Measurements from ENCODE around the gene EIF4G3. TPM values are rescaled to one million over a fixed set of nuclear protein-coding genes. Genes with fewer than 3 reads are reported as not detected.

Gene EIF4G3
- total and polyA plus RNA-seq, 2 donors (not counting 3 experiments of a cell fraction or from before 2014, with no cell fraction given) = 40.7 to 78.5 TPM

DNA sequence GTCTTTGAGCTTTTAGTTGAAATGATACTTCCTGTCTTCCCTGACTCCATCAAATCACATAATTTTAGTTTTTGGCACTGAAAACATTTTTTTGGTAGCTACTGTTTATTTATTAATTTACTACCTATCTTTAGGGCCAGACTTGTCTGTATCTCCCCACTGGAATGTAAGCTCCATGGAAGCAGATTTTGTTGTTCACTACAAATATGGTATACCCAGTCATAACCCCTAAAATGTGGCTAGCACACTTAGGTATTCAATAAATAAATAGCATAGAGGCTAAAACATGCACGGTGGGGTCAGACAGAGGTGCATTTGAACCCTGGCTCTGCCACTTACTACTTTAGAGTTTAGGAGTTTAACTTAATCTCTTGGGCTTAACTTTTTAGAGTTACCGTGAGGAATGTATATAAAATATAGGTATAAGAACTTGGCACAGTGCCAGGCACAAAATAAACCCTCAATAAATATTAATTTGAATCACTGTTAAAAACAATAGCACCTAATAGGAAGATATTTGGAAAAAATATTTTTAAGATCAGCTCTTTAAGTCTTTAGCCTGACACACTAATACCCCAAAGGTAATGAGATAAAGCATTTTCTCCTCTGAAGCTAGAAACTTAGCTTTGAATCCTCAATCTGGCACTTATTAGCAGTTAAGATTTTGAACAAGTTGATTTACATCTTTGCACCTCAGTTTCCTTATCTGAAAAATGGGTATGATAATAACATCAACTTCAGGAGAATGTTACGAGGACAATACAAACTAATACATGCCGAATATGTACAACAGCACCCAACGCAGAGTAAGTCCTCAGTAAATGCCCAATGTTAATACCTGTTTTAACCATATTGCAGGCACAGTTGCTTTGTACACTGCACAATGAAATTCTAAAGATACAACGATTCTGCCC lies 330.0 kb downstream of the EIF4G3 start:
- H3K4me3 ChIP-seq (replicated peaks in 1 of 3; ENCODE audit: insufficient read depth in 1 of 3, low read depth in 1 of 3, low read length in 3 of 3) = no peak overlapping the region
- FAIRE-seq (no peak), DNase-seq (ENCODE audit: low read depth, low spot score) (no peak)
- ChIA-PET CTCF (interaction anchor here (1.1 kb wide), 1 partner anchor 348 kb away, joined by 5 read pairs; no protein-coding TSS in a partner anchor), POLR2A (no interaction called here)
- peaks cover 18% of the 10 kb centered on the region for H3K4me1 ChIP-seq (ENCODE audit: control insufficient read depth, extremely low read depth, insufficient read depth, low read length)
- peaks cover 0 to 5% of the 10 kb centered on the region in 2 experiments for H3K36me3 ChIP-seq (ENCODE audit: control insufficient read depth in 2 of 2, extremely low read depth in 1 of 2, insufficient read depth in 2 of 2, low read length in 2 of 2)
- no peak for TF ChIP-seq JUN (IDR thresholded peaks at IDR 0.05; ENCODE audit: borderline replicate concordance, insufficient read depth, insufficient read length, low read depth)
- TF ChIP-seq POLR2AphosphoS5 (IDR thresholded peaks at IDR 0.05; ENCODE audit: insufficient read depth, low read depth, low read length) = no peak
- TF ChIP-seq MYC (IDR thresholded peaks at IDR 0.05; ENCODE audit: low read depth, low read length) = no peak
- TF ChIP-seq EZH2 (IDR thresholded peaks at IDR 0.05; ENCODE audit: borderline replicate concordance, low read depth, low read length, severe bottlenecking) = no peak
- H3K27me3 ChIP-seq (ENCODE audit: control insufficient read depth in 2 of 2, insufficient read depth in 2 of 2, low read length in 2 of 2) = no peaks in the 10 kb centered on the region
- no peaks in the 10 kb centered on the region for H3K9me1 ChIP-seq (replicated peaks; ENCODE audit: control insufficient read depth, extremely low read depth, insufficient read depth, low read length)
- no peaks in the 10 kb centered on the region for H4K20me1 ChIP-seq (replicated peaks; ENCODE audit: control insufficient read depth, extremely low read depth, insufficient read depth, low read length)
- no peak overlapping the region for H3K27ac ChIP-seq (ENCODE audit: insufficient read depth, low read depth, low read length)
- dilution Hi-C loops (cut with MboI; ENCODE audit: extremely low pct_ligation_motif_present, low sequenced_read_pairs) = no loop called here
- H3K4me2 ChIP-seq (ENCODE audit: insufficient read depth, low read length) = no peak overlapping the region
- BruUV-seq (replicated peaks) = no TSS peak
- H2AFZ ChIP-seq (ENCODE audit: low read depth, low read length) = no peak overlapping the region
- no peak overlapping the region for H3K9ac ChIP-seq (replicated peaks; ENCODE audit: extremely low read depth, insufficient read depth, low read length)
- H3K9me3 ChIP-seq (replicated peaks; ENCODE audit: control insufficient read depth, insufficient read depth, low read length) = no peaks in the 10 kb centered on the region
- intact Hi-C loops (cut with micrococcal nuclease) = no loop called here
- no peaks in the 10 kb centered on the region for H3K79me2 ChIP-seq (ENCODE audit: control insufficient read depth, insufficient read depth, low read length)

DNA sequence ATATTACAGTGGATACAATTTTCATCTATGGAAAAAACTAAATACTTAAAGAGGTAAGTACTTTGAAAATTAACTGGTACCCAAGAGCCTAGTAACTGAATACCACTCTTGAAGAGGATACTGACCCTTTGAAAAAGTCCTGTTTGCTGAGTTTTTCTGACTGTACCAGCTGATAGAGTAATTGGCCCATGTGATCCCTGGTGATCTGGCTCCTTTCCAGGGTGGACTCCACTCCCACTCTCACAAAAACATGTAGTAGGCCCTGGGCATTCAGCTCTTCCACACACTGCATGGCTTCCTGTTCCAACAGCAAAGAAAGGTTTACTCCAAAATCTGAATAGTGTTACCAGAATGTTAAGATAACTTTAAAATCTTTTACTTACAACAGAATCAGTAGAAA lies 336.0 kb downstream of the EIF4G3 start:
- BruUV-seq (replicated peaks) = no TSS peak
- Histone ChIP-seq H2AFZ (ENCODE audit: low read depth, low read length) (no peak overlapping the region), H3K79me2 (ENCODE audit: control insufficient read depth, insufficient read depth, low read length) (no peaks in the 10 kb centered on the region), H3K27ac (ENCODE audit: insufficient read depth, low read depth, low read length) (no peak overlapping the region), H4K20me1 (replicated peaks; ENCODE audit: control insufficient read depth, extremely low read depth, insufficient read depth, low read length) (no peaks in the 10 kb centered on the region), H3K4me3 (replicated peaks in 1 of 3; ENCODE audit: insufficient read depth in 1 of 3, low read depth in 1 of 3, low read length in 3 of 3) (no peak overlapping the region), H3K9ac (replicated peaks; ENCODE audit: extremely low read depth, insufficient read depth, low read length) (no peak overlapping the region), H3K36me3 (ENCODE audit: control insufficient read depth in 2 of 2, extremely low read depth in 1 of 2, insufficient read depth in 2 of 2, low read length in 2 of 2) (no peaks in the 10 kb centered on the region), H3K9me1 (replicated peaks; ENCODE audit: control insufficient read depth, extremely low read depth, insufficient read depth, low read length) (no peaks in the 10 kb centered on the region), H3K4me1 (ENCODE audit: control insufficient read depth, extremely low read depth, insufficient read depth, low read length) (no peaks in the 10 kb centered on the region), H3K27me3 (ENCODE audit: control insufficient read depth in 2 of 2, insufficient read depth in 2 of 2, low read length in 2 of 2) (no peaks in the 10 kb centered on the region), H3K4me2 (ENCODE audit: insufficient read depth, low read length) (no peak overlapping the region), H3K9me3 (replicated peaks; ENCODE audit: control insufficient read depth, insufficient read depth, low read length) (no peaks in the 10 kb centered on the region)
- dilution Hi-C loops (cut with MboI; ENCODE audit: extremely low pct_ligation_motif_present, low sequenced_read_pairs) = no loop called here
- ChIA-PET POLR2A (no interaction called here), CTCF (interaction anchor here (0.6 to 2.4 kb wide), 6 partner anchors 9 to 355 kb away, joined by 3 to 7 read pairs (median 4); no protein-coding TSS in a partner anchor)
- TF ChIP-seq, protein P1, sequence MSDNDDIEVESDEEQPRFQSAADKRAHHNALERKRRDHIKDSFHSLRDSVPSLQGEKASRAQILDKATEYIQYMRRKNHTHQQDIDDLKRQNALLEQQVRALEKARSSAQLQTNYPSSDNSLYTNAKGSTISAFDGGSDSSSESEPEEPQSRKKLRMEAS (IDR thresholded peaks at IDR 0.05; ENCODE audit: insufficient read depth, insufficient read length) = no peak
- TF ChIP-seq, protein P2, sequence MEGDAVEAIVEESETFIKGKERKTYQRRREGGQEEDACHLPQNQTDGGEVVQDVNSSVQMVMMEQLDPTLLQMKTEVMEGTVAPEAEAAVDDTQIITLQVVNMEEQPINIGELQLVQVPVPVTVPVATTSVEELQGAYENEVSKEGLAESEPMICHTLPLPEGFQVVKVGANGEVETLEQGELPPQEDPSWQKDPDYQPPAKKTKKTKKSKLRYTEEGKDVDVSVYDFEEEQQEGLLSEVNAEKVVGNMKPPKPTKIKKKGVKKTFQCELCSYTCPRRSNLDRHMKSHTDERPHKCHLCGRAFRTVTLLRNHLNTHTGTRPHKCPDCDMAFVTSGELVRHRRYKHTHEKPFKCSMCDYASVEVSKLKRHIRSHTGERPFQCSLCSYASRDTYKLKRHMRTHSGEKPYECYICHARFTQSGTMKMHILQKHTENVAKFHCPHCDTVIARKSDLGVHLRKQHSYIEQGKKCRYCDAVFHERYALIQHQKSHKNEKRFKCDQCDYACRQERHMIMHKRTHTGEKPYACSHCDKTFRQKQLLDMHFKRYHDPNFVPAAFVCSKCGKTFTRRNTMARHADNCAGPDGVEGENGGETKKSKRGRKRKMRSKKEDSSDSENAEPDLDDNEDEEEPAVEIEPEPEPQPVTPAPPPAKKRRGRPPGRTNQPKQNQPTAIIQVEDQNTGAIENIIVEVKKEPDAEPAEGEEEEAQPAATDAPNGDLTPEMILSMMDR (IDR thresholded peaks at IDR 0.05; ENCODE audit: extremely low read depth in 1 of 2, insufficient read depth in 1 of 2, low read depth in 1 of 2, low read length in 2 of 2) = no peak
- TF ChIP-seq FOS (IDR thresholded peaks at IDR 0.05; ENCODE audit: borderline replicate concordance, insufficient read depth, low read length) = no peak
- no peak for TF ChIP-seq POLR2AphosphoS5 (IDR thresholded peaks at IDR 0.05; ENCODE audit: insufficient read depth, low read depth, low read length)
- TF ChIP-seq EZH2 (IDR thresholded peaks at IDR 0.05; ENCODE audit: borderline replicate concordance, low read depth, low read length, severe bottlenecking) = no peak
- TF ChIP-seq JUN (IDR thresholded peaks at IDR 0.05; ENCODE audit: borderline replicate concordance, insufficient read depth, insufficient read length, low read depth) = no peak
- no peak for TF ChIP-seq MYC (IDR thresholded peaks at IDR 0.05; ENCODE audit: low read depth, low read length)
- TF ChIP-seq GATA2 (IDR thresholded peaks at IDR 0.05; ENCODE audit: insufficient read depth, insufficient read length, low read depth, low read length) = no peak
- TF ChIP-seq POLR2A (IDR thresholded peaks at IDR 0.05; ENCODE audit: low read depth, low read length) = no peak
- peak; percentile 21 for DNase-seq (ENCODE audit: low read depth, low spot score)
- intact Hi-C loops (cut with micrococcal nuclease) = no loop called here
- no peak for FAIRE-seq

Data from endothelial cell of umbilical vein (primary cell).